Thyroid gland (tissue), 4 donors: Measurements from ENCODE around the gene MAST4.

Experiments
- CTCF ChIP-seq, 6 experiments: fragments of 200-600 bp in 3 of 6; fragments of 450-650 bp in 3 of 6; sonication (generic) in 3 of 6; IDR thresholded peaks; one replicate each; pipeline ENCODE4 v1.5.1; 2016 to 2019; ENCODE audit warnings: antibody characterized with exemption in 6 of 6, mild to moderate bottlenecking in 2 of 6, inconsistent platforms in 1 of 6, moderate library complexity in 1 of 6
- POLR2A ChIP-seq, 2 donors: fragments of 450-650 bp; IDR thresholded peaks; one replicate each; pipeline ENCODE4 v1.6.1; 2017; ENCODE audit warnings: antibody characterized with exemption in 2 of 2, mild to moderate bottlenecking in 2 of 2, moderate library complexity in 1 of 2

GRCh38 chr5:66966439-66966838 lies 370.2 kb downstream of the MAST4 start:
- TF ChIP-seq CTCF (IDR thresholded peaks at IDR 0.05) (no peak), POLR2A (IDR thresholded peaks at IDR 0.05) (no peak)
